HL-60/S4 (cell line): Measurements from ENCODE around the gene CHMP1A.
"Not testable (repeated sequence)": the region's sequence is repeated elsewhere in the genome, so short reads cannot be mapped to it uniquely, and the experiment has no call there.

Experiments
- in situ Hi-C: fragments of 300-500 bp; cut with MboI; formaldehyde crosslinking; loops from 2 replicates; pipeline ENCODE4 v1.14.3; 2022; ENCODE audit warnings: low sequenced_read_pairs

CHMP1A gene

GRCh38 chr16:89693289-89693731, 35.8 kb upstream of the CHMP1A start:
- in situ Hi-C loops: no loop called here

GRCh38 chr16:89691986-89692569, 34.6 kb upstream of the CHMP1A start:
- in situ Hi-C loops: no loop called here

GRCh38 chr16:89691231-89691985, 33.9 kb upstream of the CHMP1A start:
- in situ Hi-C loops: no loop called here

- in situ Hi-C loops: no loop called here
Measured at GRCh38 chr16:89690392-89690901, 32.9 kb upstream of the CHMP1A start.

GRCh38 chr16:89689621-89690020, 32.1 kb upstream of the CHMP1A start:
- in situ Hi-C loops: not testable (repeated sequence)

- in situ Hi-C loops: no loop called here
Measured at GRCh38 chr16:89689142-89689541, 31.6 kb upstream of the CHMP1A start.

GRCh38 chr16:89688395-89688794, 30.9 kb upstream of the CHMP1A start:
- in situ Hi-C loops: no loop called here

- in situ Hi-C loops: no loop called here
Measured at GRCh38 chr16:89687092-89687940, 29.8 kb upstream of the CHMP1A start.

- in situ Hi-C loops: no loop called here
Measured at GRCh38 chr16:89686520-89687091, 29.1 kb upstream of the CHMP1A start, which contains the start of gene CDK10. CDK10 (plus strand) TSS chr16:89686689; CDS start chr16:89686711, 22 bp downstream.

GRCh38 chr16:89685916-89686315, 28.4 kb upstream of the CHMP1A start:
- in situ Hi-C loops: no loop called here

GRCh38 chr16:89678258-89678657, 20.8 kb upstream of the CHMP1A start:
- in situ Hi-C loops: no loop called here

GRCh38 chr16:89672177-89672941, 14.9 kb upstream of the CHMP1A start:
- in situ Hi-C loops: no loop called here

- in situ Hi-C loops: not testable (repeated sequence)
Measured at GRCh38 chr16:89671565-89671964, 14.1 kb upstream of the CHMP1A start.

GRCh38 chr16:89670496-89671431, 13.3 kb upstream of the CHMP1A start:
- in situ Hi-C loops: no loop called here

GRCh38 chr16:89669755-89670154, 12.2 kb upstream of the CHMP1A start:
- in situ Hi-C loops: no loop called here

- in situ Hi-C loops: no loop called here
Measured at GRCh38 chr16:89668790-89669158, 11.3 kb upstream of the CHMP1A start.

- in situ Hi-C loops: no loop called here
Measured at GRCh38 chr16:89667633-89668032, 10.1 kb upstream of the CHMP1A start.

- in situ Hi-C loops: not testable (repeated sequence)
Measured at GRCh38 chr16:89667000-89667399, 9.5 kb upstream of the CHMP1A start.

GRCh38 chr16:89664238-89664637, 6.7 kb upstream of the CHMP1A start:
- in situ Hi-C loops: not testable (repeated sequence)
